Left hindlimb (tissue), 1 donor: ENCODE data around the gene AGPAT4.
A peak's percentile ranks its signal among the peaks of the same experiment; 100 is the strongest.
"Not testable (repeated sequence)": the region's sequence is repeated elsewhere in the genome, so short reads cannot be mapped to it uniquely, and the experiment has no call there.

Source experiments
- DNase-seq: peaks from one replicate; pipeline ENCODE4 v3.0.0-alpha.2; 2018

Gene AGPAT4

DNA sequence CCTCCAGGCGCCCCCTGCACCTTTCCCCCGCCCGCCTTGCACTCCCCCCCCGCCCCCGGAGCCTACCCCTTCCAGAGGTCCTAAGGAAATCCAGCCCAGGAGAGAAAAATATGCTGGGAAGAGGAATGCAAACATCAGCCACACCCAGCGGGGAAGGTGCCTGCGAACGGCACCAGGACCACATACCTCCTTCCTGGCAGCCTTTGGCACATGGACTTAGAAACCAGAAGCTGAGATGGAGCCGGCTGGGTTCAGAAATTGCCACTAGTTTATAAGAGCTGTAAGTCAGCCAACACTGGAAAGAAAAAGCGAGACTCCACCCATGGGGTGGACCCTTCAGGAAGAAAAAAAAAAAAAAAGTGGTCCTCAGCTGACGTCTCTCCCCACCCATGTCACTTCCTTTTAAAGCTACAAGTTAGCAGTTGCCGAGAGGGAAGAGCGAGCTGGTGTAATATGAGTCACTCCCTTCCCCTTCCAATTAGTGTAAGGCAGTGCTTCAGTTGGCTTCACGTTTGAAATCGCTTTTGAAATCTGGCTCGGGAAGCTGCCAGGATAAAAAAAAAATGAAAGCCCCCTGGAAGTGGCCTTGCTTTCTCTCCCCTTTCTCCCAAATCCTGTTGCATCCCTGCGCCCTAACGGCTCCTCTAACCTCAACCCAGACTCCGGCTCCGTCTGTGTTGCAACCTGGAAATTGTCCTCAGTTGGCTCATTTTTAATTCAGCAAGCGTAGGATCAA lies at the start of gene AGPAT4:
TSS of gene AGPAT4 (minus strand) at position 310 of the 736 bp plus-strand sequence. CDS start 41,848 bp downstream, outside the sequence.
- DNase-seq = peak; percentile 88

- DNase-seq = no peak
Measured at GRCh38 chr6:161319231-161319630, 45.4 kb upstream of the AGPAT4 start.

DNA sequence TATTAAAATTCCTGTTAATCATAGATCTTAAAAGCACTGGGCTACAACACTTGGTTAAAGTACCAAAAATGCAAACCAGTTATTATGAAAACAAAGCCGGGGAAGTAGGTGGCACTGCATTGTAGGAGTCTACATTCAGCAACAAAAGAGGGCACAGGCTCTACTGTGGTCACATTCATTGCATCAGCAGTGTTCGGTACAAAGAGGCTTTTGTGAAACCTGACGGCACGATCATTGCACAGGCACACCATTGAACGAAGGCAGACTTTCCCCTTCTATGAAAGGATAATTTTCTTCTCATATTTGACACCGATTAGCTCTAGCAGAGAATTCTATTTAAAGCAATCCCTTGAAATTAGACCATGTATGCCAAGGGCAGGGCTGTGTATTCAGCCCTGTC lies 44.6 kb upstream of the AGPAT4 start:
- no peak for DNase-seq

DNA sequence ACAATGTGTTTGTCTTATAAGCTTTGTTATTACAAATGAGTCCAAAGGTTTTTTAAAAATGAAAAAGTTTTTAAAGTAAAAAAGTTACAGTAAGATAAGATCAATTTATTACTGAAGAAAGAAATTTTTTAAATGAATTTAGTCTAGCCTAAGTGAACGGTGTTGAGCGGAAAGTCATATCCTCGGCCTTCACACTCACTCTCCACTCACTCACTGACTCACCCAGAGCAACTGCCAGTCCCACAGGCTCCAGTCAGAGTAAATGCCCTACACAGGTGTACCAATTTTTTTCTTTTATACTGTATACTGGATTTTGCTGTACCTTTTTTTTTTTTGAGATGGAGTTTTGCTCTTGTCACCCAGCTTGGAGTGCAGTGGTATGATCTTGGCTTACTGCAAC lies 42.7 kb upstream of the AGPAT4 start:
- DNase-seq = no peak

DNA sequence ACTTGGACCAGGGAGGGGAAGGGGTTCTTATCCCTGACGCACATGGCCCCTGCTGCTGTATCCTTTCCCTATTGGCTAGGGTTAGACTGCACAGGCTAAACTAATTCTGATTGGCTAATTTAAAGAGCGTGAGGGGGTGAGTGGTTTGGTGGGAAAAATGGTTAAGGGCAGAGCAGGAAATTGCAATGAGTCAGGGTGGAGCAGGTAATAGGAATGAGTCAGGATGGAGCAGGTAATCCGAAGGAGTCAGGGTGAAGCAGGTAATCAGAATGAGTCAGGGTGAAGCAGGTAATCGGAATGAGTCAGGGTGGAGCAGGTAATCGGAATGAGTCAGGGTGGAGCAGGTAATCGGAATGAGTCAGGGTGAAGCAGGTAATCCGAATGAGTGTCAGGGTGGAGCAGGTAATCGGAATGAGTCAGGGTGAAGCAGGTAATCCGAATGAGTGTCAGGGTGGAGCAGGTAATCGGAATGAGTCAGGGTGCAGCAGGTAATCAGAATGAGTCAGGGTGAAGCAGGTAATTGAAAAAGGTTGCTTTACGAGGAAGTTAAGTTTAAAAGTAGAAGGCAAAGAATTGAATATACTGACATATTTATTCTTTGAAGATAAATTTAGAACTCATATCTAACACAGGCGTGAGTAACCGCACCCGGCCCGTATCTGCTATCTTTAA lies 41.5 kb upstream of the AGPAT4 start:
- DNase-seq = not testable (repeated sequence)

DNA sequence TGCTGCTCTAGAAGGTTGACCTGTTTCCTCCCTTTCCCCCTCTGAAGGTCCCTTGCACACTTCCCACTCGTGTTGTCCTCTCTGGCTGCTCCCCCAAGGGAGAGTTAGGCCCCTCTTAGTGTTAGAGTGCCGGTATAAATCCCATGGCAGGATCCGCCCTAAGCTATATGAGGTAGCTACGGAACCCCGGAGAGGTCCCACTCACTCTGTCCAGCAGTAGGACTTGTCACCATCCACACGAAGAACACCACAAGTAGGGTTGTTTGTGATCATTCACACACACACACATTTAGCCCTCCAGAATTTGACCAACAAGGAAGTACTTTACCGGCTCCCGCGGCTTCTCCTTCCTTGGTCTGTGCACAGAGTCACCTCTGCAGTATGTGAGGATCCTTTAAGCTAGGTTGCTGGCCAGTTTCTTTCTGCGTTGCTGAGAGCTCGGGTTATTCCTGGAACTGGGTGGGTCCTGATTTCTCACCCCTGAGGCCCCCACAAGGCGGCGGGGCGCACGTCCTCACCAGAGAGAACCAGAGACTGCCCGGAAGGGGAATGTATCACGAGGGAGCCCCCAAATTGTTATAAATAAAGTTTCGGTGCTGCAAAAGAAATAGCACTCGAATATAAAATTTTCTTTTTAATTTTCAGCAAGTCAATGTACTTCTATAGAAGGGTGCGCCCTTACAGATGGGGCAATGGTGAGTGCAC lies 40.8 kb upstream of the AGPAT4 start:
- not testable (repeated sequence) for DNase-seq

DNA sequence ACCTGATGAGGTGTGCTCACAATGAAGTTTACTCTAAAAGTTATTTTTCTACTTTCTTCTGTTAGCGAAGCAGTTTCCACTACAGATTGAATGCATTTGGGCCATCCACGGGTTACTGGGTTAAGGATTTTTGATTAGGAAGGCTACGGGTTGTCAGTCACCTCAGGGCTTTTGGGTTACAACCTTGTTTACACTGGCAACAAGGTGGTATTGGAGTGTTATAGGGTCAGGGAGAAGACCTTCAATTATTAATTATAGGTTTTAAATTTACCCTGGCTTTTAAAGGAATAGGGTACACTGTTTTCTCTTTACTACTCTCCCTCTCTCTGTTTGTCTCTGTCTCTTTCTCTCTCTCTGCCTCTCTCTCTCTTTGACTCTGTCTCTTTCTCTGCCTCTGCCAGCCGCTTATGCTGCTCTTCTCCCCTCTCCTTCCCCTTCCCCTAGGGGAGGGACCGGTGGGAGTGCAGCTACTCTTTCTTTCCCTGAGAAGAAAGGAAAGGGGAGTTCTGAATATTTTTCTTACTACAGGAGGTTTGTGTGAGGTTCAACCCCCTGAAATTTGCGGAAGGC lies 40.2 kb upstream of the AGPAT4 start:
- no peak for DNase-seq

DNA sequence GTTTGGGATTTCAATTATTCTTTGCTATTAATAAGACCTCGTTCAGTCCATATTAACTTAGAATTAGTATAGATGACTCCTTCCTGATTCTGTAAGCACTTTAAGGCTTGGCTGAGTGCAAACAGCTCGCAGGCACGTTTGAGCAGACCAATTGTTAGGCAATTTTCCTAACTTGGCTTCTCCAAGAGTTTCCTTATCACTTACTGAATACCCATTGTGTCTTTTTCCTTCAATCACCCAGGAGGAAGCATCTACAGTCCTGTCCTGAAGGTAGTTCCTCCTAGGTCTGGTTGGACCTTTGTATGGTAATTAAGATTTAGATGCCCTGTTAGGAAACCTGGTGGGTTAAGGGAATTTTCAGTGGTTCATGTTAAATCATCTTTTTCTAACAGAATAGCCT lies 39.6 kb upstream of the AGPAT4 start:
- DNase-seq = not testable (repeated sequence)

- not testable (repeated sequence) for DNase-seq
Measured at GRCh38 chr6:161309774-161310173, 35.9 kb upstream of the AGPAT4 start.

DNA sequence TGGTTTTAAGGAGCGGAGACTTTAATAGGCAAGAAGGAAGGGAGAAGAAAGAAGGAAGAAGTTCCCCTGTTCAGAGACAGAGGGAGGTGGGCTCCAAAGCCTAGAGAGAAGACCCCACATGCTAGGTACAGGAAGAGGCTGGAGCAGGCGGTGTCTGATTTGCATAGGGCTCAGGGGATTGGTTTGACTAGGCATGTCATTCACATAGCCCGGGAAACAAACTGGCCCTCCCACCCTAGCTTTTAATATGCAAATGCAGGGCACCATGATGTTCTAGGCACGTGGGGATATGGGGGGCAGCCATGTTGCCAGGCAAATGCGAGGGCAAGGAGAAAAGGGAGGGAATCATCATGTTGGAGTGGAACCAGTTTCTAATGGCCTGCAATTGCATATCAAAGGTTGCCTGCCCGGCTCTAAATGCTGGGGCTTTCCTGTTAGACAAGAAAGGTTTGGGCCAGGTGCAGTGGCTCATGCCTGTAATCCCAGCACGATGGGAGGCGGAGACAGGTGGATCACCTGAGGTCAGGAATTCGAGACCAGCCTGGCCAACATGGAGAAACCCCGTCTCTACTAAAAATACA lies 34.3 kb upstream of the AGPAT4 start:
- no peak for DNase-seq

GRCh38 chr6:161305860-161306259 lies 32.0 kb upstream of the AGPAT4 start:
- DNase-seq = no peak

DNA sequence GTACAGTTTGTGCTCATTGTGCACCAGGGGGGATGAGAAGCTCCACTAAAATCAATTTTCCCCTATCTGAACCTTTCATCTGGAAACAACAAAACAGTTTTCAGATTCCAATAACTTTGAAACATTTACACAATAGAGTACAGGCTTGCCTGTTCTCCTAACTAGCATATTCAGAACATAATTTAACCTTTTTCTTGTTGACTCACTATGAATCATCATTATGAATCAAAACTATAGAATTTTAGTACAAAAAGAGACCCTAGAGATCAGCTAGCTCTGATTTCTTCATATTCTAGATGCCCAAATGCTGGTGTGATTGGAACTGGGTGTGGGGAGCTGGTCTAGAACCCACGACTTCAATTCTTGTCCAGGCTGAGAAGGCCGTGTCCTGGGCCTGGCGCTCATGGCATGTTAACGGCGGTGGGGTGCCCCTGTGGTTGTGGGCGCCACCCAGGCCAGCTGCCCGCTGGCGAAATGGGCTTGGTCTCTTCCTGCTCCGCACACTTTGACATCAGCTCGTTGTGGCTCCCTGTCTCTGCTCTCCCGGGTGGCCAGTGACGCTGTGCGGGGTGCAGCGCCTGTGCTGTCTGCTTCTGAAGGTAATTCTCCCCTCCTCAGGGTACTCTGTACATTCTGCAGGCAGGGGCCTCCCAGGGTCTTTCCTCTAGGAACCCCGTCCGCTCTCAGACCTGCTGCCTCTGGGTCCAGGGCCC lies 29.9 kb upstream of the AGPAT4 start:
- no peak for DNase-seq

- no peak for DNase-seq
Measured at GRCh38 chr6:161302949-161303348, 29.1 kb upstream of the AGPAT4 start.

DNA sequence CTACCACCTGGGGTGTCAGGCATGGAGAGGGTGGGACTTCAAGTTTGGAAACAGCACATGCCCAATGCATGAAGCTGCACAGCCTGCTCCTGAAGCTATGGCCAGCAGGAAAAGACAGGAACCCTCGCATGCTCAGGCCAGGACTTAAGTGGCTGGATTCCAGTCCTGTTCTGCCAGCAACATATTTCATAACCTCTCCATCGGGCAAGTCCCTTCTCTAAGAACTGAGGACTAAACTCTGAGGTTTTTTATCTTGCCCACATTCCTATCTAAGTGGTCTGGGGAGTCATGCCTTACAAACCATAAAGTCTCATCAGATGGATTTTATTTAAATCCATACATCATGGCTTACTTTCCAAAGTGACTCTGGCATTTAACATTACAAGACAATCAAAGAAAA lies 27.5 kb upstream of the AGPAT4 start:
- DNase-seq = no peak

GRCh38 chr6:161300823-161301222 lies 27.0 kb upstream of the AGPAT4 start:
- DNase-seq = no peak

- DNase-seq = no peak
Measured at GRCh38 chr6:161299726-161300125, 25.9 kb upstream of the AGPAT4 start.

- no peak for DNase-seq
Measured at GRCh38 chr6:161295784-161296183, 21.9 kb upstream of the AGPAT4 start.

DNA sequence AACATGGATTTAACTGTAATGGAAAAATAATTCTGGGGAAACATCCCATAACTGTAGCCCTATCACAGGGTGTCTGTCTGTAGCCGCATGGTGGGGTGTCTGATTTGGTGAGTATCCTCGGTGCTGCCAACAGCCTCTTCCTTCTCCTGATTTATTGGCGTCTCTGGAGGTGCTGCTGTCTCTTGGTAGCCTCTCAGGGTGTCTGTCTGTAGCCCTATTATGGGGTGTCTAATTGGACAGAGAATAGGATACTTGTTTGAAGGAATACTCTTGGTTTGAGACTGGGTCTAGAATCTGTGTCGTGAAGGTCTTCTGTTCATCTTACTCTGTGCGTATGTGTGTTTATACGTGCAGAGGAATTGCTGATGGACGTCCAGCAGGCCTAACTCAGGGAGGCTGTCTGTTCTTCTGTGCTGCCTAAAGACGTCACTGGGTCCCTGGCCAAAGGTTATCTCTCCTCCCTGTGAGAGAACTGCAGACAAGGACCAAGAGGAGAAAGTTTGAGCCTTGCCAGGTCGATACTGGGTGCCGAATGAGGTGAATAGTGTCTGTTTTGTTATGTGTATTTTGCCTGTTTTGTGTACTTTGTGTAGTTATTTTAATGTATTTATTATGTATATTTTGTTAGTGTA lies 18.9 kb upstream of the AGPAT4 start:
- DNase-seq = no peak

GRCh38 chr6:161292145-161292544 lies 18.3 kb upstream of the AGPAT4 start:
- DNase-seq = no peak

GRCh38 chr6:161290751-161291150 lies 16.9 kb upstream of the AGPAT4 start:
- no peak for DNase-seq

- DNase-seq = no peak
Measured at GRCh38 chr6:161284653-161285052, 10.8 kb upstream of the AGPAT4 start.

- DNase-seq = no peak
Measured at GRCh38 chr6:161281092-161281491, 7.2 kb upstream of the AGPAT4 start.
